Measurements from ENCODE around the gene MBD3L3.

DNA sequence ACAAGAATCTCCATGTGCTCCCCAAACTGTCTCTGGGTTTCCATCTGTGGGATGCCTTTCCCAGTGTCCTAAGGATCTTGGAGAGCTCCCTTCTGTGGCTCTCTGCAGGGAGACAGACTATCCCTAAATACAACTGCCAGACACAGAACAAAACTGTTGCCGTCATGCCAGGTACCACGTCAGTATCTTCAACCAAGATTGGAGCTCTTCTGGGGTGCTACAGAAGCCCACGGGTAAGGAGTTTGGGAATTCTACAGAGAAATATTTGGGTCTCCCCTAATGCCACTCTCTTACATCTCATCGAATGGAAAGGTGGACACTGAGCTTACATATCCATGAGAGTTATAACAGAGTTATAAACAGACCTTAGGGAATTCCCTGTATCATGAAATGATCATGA lies 4.9 kb upstream of the MBD3L3 start:
- no peak for TF ChIP-seq FOXP2 (optimal IDR thresholded peaks at IDR 0.05; ENCODE audit: borderline replicate concordance, extremely low read depth, extremely low read length, insufficient read depth)
- no peak for TF ChIP-seq TAF1 (IDR thresholded peaks at IDR 0.05; ENCODE audit: borderline replicate concordance, insufficient read depth, low read length)
- no peak for TF ChIP-seq SIN3A (IDR thresholded peaks at IDR 0.05; ENCODE audit: borderline replicate concordance, insufficient read depth, low read length)
- TF ChIP-seq POLR2AphosphoS5 (IDR thresholded peaks at IDR 0.05; ENCODE audit: low read depth, low read length), result no peak
